GM23338 (cell line): ENCODE data around the gene FURIN. TPM values are rescaled to one million over a fixed set of nuclear protein-coding genes. Genes with fewer than 3 reads are reported as not detected.

ENCODE experiments used
- ATAC-seq: fragments of 200-7000 bp; cut with Tn5 transposase; 3 replicates; pipeline ENCODE4 v1.9.1; 2020
- DNase-seq: peaks from one replicate; pipeline ENCODE4 v3.0.0-alpha.2; 2015; ENCODE audit warnings: low spot score
- H2AFZ ChIP-seq: fragments of 200-600 bp; sonication (generic); 2 replicates; pipeline ENCODE4 v1.8.0; 2016; ENCODE audit warnings: antibody characterized with exemption, mild to moderate bottlenecking, moderate library complexity
- H3F3A ChIP-seq: fragments of 200-600 bp; sonication (generic); replicated peaks from 2 replicates; pipeline ENCODE4 v1.8.0; 2017; ENCODE audit warnings: antibody characterized with exemption, mixed run types, low read depth
- H3K27ac ChIP-seq: fragments of 200-600 bp; sonication (generic); 2 replicates; pipeline ENCODE4 v1.6.1; 2016; ENCODE audit warnings: low read depth
- H3K27me3 ChIP-seq: fragments of 200-600 bp; sonication (generic); 2 replicates; pipeline ENCODE4 v1.8.0; 2016; ENCODE audit warnings: mild to moderate bottlenecking, mixed run types, moderate library complexity; ENCODE audit not compliant: insufficient read depth
- H3K36me3 ChIP-seq: fragments of 200-600 bp; sonication (generic); 2 replicates; pipeline ENCODE4 v1.8.0; 2016; ENCODE audit warnings: mild to moderate bottlenecking; ENCODE audit not compliant: insufficient read depth
- H3K4me1 ChIP-seq: fragments of 200-600 bp; sonication (generic); 2 replicates; pipeline ENCODE4 v1.8.0; 2016; ENCODE audit warnings: mild to moderate bottlenecking, moderate library complexity; ENCODE audit not compliant: insufficient read depth
- H3K4me2 ChIP-seq: fragments of 200-600 bp; sonication (generic); 2 replicates; pipeline ENCODE4 v1.7.1; 2017; ENCODE audit warnings: mixed run types
- H3K4me3 ChIP-seq: fragments of 200-600 bp; sonication (generic); 2 replicates; pipeline ENCODE4 v1.6.1; 2016; ENCODE audit warnings: mixed run types
- H3K79me2 ChIP-seq: fragments of 200-600 bp; sonication (generic); replicated peaks from 2 replicates; pipeline ENCODE4 v1.8.0; 2017; ENCODE audit warnings: mild to moderate bottlenecking; ENCODE audit not compliant: insufficient read depth
- H3K9me2 ChIP-seq: fragments of 200-600 bp; sonication (generic); 2 replicates; pipeline ENCODE4 v1.8.0; 2017; ENCODE audit not compliant: insufficient read depth
- H4K20me1 ChIP-seq: fragments of 200-600 bp; sonication (generic); replicated peaks from 2 replicates; pipeline ENCODE4 v1.8.0; 2017; ENCODE audit warnings: mild to moderate bottlenecking; ENCODE audit not compliant: insufficient read depth
- H3K27ac Mint-ChIP-seq: 2 replicates; pipeline ENCODE4 v1.8.0; 2020; ENCODE audit warnings: inconsistent platforms, mild to moderate bottlenecking, moderate library complexity, mixed read lengths
- H3K27me3 Mint-ChIP-seq: 3 replicates; pipeline ENCODE4 v1.8.0; 2022; ENCODE audit warnings: low read depth, mild to moderate bottlenecking, moderate library complexity, mixed read lengths, inconsistent platforms; ENCODE audit not compliant: insufficient read depth, poor library complexity
- H3K36me3 Mint-ChIP-seq: 3 replicates; pipeline ENCODE4 v1.8.0; 2021; ENCODE audit warnings: low read depth, mild to moderate bottlenecking, inconsistent platforms, moderate library complexity, mixed read lengths
- H3K4me1 Mint-ChIP-seq: 3 replicates; pipeline ENCODE4 v1.8.0; 2020; ENCODE audit warnings: mild to moderate bottlenecking, inconsistent platforms, mixed read lengths
- H3K4me3 Mint-ChIP-seq: 3 replicates; pipeline ENCODE4 v1.8.0; 2021; ENCODE audit warnings: moderate library complexity, mild to moderate bottlenecking, inconsistent platforms, mixed read lengths
- H3K9me3 Mint-ChIP-seq: 3 replicates; pipeline ENCODE4 v1.8.0; 2020; ENCODE audit warnings: moderate library complexity, mild to moderate bottlenecking, inconsistent platforms, mixed read lengths
- CREB1 ChIP-seq: fragments of 250-450 bp; sonication (Bioruptor Pico); IDR thresholded peaks from 2 replicates; pipeline ENCODE4 v1.5.0; 2020; ENCODE audit warnings: low read depth, mild to moderate bottlenecking, moderate library complexity
- ETS1 ChIP-seq: IDR thresholded peaks from 2 replicates; pipeline ENCODE4 v1.6.1; 2016; ENCODE audit warnings: antibody characterized with exemption
- EZH2 ChIP-seq: fragments of 200-600 bp; sonication (generic); IDR thresholded peaks from one replicate; pipeline ENCODE4 v1.8.0; 2017; ENCODE audit warnings: antibody characterized with exemption, mild to moderate bottlenecking, low read depth; ENCODE audit not compliant: unreplicated experiment
- EZH2phosphoT487 ChIP-seq: fragments of 200-600 bp; sonication (generic); IDR thresholded peaks from one replicate; pipeline ENCODE4 v1.8.1; 2018; ENCODE audit warnings: antibody characterized with exemption; ENCODE audit not compliant: unreplicated experiment
- JUNB ChIP-seq: IDR thresholded peaks from one replicate; pipeline ENCODE4 v1.6.1; 2016; ENCODE audit warnings: antibody characterized with exemption; ENCODE audit not compliant: unreplicated experiment
- NANOG ChIP-seq: IDR thresholded peaks from 2 replicates; pipeline ENCODE4 v1.6.1; 2016; ENCODE audit warnings: antibody characterized with exemption, borderline replicate concordance
- POLR2AphosphoS5 ChIP-seq: IDR thresholded peaks from 2 replicates; pipeline ENCODE4 v1.6.1; 2016; ENCODE audit warnings: antibody characterized with exemption, low read depth
- REST ChIP-seq: IDR thresholded peaks from one replicate; pipeline ENCODE4 v1.6.1; 2018; ENCODE audit warnings: antibody characterized with exemption; ENCODE audit not compliant: unreplicated experiment
- STAT1 ChIP-seq: IDR thresholded peaks from one replicate; pipeline ENCODE4 v1.6.1; 2016; ENCODE audit warnings: antibody characterized with exemption; ENCODE audit not compliant: unreplicated experiment
- ZNF114 ChIP-seq: fragments of 250-450 bp; sonication (Bioruptor Pico); IDR thresholded peaks from 2 replicates; pipeline ENCODE4 v1.5.0; 2020; ENCODE audit warnings: mild to moderate bottlenecking, moderate library complexity
- ZNF331 ChIP-seq: fragments of 250-450 bp; sonication (Bioruptor Pico); IDR thresholded peaks from 2 replicates; pipeline ENCODE4 v1.5.0; 2020; ENCODE audit warnings: low read depth, mild to moderate bottlenecking, moderate library complexity
- polyA plus RNA-seq: library from polyadenylated mRNA; unstranded; fragments of >200 nt; fragmentation: Nextera tagmentation; extraction: Ambion mirVana; gene quantifications from 2 replicates; pipeline ENCODE4 v1.2.1, GENCODE V29; 2016
- total RNA-seq: library from RNA; depleted of rRNA; stranded (reverse); fragments of >200 nt; shearing (Covaris generic); gene quantifications from 2 replicates; pipeline ENCODE4 v1.2.3, GENCODE V29; 2014
- TF ChIP-seq, protein P1 (sequence below), 2 experiments: fragments of 200-600 bp in 1 of 2; sonication (generic) in 1 of 2; conservative IDR thresholded peaks; 2 replicates each; pipeline versions ENCODE4 v1.5.1 to v1.6.1; 2016 to 2017; ENCODE audit warnings: antibody characterized with exemption in 2 of 2, low read depth in 2 of 2, mild to moderate bottlenecking in 2 of 2, moderate library complexity in 1 of 2
- TF ChIP-seq, protein P2 (sequence below): fragments of 250-450 bp; sonication (Bioruptor Pico); IDR thresholded peaks from 2 replicates; pipeline ENCODE4 v1.5.0; 2020; ENCODE audit warnings: mild to moderate bottlenecking, moderate library complexity

FURIN gene
- total and polyA plus RNA-seq, 2 experiments from 2014 or later, result 6.3 to 20.9 TPM

DNA sequence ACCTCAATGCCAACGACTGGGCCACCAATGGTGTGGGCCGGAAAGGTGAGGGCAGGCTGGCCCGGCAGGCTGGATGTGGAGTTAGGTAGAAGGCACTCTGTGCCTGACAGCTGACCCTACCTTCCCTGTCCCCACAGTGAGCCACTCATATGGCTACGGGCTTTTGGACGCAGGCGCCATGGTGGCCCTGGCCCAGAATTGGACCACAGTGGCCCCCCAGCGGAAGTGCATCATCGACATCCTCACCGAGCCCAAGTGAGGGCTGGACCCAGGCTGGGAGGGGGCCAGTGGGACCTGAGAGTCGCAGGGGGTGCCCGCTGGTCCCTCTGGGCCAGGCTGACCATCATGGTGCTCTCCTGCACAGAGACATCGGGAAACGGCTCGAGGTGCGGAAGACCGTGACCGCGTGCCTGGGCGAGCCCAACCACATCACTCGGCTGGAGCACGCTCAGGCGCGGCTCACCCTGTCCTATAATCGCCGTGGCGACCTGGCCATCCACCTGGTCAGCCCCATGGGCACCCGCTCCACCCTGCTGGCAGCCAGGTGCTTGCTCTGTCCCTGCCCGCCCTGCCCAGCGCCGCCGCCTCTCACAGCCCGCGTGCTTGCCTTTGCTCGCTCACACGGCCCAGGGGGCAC, 11.5 kb downstream of the FURIN start:
- Histone ChIP-seq H4K20me1 (no peaks in the 10 kb centered on the region), H3K27me3 (no peaks in the 10 kb centered on the region), H2AFZ (no peak overlapping the region), H3F3A (0 out of 2 replicates have a peak, but pooled peaks cover under 1% of the 10 kb centered on the region), H3K36me3 (no peaks in the 10 kb centered on the region; the same call in 1 of the 2 replicates), H3K4me2 (no peak overlapping the region), H3K4me1 (peaks cover 10% of the 10 kb centered on the region), H3K79me2 (peaks cover 5% of the 10 kb centered on the region; the same call in 1 of the 2 replicates), H3K27ac (no peak overlapping the region), H3K9me2 (no peaks in the 10 kb centered on the region), H3K4me3 (no peak overlapping the region)
- Mint-ChIP-seq H3K4me3 (no peak overlapping the region), H3K36me3 (peaks cover 26% of the 10 kb centered on the region), H3K27ac (no peak overlapping the region), H3K9me3 (no peaks in the 10 kb centered on the region), H3K27me3 (peaks cover 7% of the 10 kb centered on the region), H3K4me1 (peaks cover 9% of the 10 kb centered on the region; the same call in 1 of the 3 replicates)
- TF ChIP-seq CREB1 (CRISPR knock-in tag) (no peak), ZNF331 (no peak), REST (no peak), STAT1 (no peak), EZH2 (no peak), POLR2AphosphoS5 (no peak), ZNF114 (CRISPR knock-in tag) (no peak), EZH2phosphoT487 (no peak), NANOG (no peak), JUNB (no peak), ETS1 (no peak)
- TF ChIP-seq, protein P1, sequence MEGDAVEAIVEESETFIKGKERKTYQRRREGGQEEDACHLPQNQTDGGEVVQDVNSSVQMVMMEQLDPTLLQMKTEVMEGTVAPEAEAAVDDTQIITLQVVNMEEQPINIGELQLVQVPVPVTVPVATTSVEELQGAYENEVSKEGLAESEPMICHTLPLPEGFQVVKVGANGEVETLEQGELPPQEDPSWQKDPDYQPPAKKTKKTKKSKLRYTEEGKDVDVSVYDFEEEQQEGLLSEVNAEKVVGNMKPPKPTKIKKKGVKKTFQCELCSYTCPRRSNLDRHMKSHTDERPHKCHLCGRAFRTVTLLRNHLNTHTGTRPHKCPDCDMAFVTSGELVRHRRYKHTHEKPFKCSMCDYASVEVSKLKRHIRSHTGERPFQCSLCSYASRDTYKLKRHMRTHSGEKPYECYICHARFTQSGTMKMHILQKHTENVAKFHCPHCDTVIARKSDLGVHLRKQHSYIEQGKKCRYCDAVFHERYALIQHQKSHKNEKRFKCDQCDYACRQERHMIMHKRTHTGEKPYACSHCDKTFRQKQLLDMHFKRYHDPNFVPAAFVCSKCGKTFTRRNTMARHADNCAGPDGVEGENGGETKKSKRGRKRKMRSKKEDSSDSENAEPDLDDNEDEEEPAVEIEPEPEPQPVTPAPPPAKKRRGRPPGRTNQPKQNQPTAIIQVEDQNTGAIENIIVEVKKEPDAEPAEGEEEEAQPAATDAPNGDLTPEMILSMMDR (conservative IDR thresholded peaks at IDR 0.05; ENCODE audit: low read depth in 2 of 2), result no peak
- TF ChIP-seq, protein P2, sequence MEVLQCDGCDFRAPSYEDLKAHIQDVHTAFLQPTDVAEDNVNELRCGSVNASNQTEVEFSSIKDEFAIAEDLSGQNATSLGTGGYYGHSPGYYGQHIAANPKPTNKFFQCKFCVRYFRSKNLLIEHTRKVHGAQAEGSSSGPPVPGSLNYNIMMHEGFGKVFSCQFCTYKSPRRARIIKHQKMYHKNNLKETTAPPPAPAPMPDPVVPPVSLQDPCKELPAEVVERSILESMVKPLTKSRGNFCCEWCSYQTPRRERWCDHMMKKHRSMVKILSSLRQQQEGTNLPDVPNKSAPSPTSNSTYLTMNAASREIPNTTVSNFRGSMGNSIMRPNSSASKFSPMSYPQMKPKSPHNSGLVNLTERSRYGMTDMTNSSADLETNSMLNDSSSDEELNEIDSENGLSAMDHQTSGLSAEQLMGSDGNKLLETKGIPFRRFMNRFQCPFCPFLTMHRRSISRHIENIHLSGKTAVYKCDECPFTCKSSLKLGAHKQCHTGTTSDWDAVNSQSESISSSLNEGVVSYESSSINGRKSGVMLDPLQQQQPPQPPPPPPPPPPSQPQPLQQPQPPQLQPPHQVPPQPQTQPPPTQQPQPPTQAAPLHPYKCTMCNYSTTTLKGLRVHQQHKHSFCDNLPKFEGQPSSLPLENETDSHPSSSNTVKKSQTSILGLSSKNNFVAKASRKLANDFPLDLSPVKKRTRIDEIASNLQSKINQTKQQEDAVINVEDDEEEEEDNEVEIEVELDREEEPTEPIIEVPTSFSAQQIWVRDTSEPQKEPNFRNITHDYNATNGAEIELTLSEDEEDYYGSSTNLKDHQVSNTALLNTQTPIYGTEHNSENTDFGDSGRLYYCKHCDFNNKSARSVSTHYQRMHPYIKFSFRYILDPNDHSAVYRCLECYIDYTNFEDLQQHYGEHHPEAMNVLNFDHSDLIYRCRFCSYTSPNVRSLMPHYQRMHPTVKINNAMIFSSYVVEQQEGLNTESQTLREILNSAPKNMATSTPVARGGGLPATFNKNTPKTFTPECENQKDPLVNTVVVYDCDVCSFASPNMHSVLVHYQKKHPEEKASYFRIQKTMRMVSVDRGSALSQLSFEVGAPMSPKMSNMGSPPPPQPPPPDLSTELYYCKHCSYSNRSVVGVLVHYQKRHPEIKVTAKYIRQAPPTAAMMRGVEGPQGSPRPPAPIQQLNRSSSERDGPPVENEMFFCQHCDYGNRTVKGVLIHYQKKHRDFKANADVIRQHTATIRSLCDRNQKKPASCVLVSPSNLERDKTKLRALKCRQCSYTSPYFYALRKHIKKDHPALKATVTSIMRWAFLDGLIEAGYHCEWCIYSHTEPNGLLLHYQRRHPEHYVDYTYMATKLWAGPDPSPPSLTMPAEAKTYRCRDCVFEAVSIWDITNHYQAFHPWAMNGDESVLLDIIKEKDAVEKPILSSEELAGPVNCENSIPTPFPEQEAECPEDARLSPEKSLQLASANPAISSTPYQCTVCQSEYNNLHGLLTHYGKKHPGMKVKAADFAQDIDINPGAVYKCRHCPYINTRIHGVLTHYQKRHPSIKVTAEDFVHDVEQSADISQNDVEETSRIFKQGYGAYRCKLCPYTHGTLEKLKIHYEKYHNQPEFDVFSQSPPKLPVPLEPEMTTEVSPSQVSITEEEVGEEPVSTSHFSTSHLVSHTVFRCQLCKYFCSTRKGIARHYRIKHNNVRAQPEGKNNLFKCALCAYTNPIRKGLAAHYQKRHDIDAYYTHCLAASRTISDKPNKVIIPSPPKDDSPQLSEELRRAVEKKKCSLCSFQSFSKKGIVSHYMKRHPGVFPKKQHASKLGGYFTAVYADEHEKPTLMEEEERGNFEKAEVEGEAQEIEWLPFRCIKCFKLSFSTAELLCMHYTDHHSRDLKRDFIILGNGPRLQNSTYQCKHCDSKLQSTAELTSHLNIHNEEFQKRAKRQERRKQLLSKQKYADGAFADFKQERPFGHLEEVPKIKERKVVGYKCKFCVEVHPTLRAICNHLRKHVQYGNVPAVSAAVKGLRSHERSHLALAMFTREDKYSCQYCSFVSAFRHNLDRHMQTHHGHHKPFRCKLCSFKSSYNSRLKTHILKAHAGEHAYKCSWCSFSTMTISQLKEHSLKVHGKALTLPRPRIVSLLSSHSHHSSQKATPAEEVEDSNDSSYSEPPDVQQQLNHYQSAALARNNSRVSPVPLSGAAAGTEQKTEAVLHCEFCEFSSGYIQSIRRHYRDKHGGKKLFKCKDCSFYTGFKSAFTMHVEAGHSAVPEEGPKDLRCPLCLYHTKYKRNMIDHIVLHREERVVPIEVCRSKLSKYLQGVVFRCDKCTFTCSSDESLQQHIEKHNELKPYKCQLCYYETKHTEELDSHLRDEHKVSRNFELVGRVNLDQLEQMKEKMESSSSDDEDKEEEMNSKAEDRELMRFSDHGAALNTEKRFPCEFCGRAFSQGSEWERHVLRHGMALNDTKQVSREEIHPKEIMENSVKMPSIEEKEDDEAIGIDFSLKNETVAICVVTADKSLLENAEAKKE (CRISPR knock-in tag), result no peak
- ATAC-seq (no peak), DNase-seq (no peak)
